Natural killer cell (primary cell): ENCODE measurements around the gene MKX. TPM values are rescaled to one million over a fixed set of nuclear protein-coding genes. Genes with fewer than 3 reads are reported as not detected.

ENCODE experiments used
- ATAC-seq, 3 donors: fragments of 150-1000 bp in 2 of 3; fragments of 200-7000 bp in 1 of 3; cut with Tn5 transposase; 1 replicate in 1 of 3; 2 replicates in 2 of 3; pipeline ENCODE4 v1.10.0; 2021; ENCODE audit warnings: mild to moderate bottlenecking in 2 of 3, moderate library complexity in 2 of 3
- DNase-seq, 2 donors: peaks; one replicate each; pipeline versions ENCODE4 v3.0.0 to v3.0.0-alpha.2; 2013 to 2021; ENCODE audit warnings: mixed read lengths in 1 of 2
- H3K27ac ChIP-seq: one replicate; pipeline ENCODE4 v1.5.1; 2013; ENCODE audit warnings: mild to moderate bottlenecking, low read length
- H3K27me3 ChIP-seq: one replicate; pipeline ENCODE4 v1.6.1; 2013; ENCODE audit warnings: low read length; ENCODE audit not compliant: control insufficient read depth, insufficient read depth
- H3K36me3 ChIP-seq: one replicate; pipeline ENCODE4 v1.6.1; 2013; ENCODE audit warnings: low read length; ENCODE audit not compliant: control insufficient read depth, insufficient read depth
- H3K4me1 ChIP-seq: one replicate; pipeline ENCODE4 v1.6.1; 2013; ENCODE audit warnings: low read length; ENCODE audit not compliant: control insufficient read depth, insufficient read depth
- H3K4me3 ChIP-seq: one replicate; pipeline ENCODE4 v1.5.1; 2013; ENCODE audit warnings: low read length
- H3K9me3 ChIP-seq: one replicate; pipeline ENCODE4 v1.6.1; 2013; ENCODE audit warnings: low read length; ENCODE audit not compliant: control insufficient read depth, insufficient read depth
- H3K27ac Mint-ChIP-seq, 2 donors: one replicate each; pipeline ENCODE4 v1.8.0; 2022; ENCODE audit warnings: mild to moderate bottlenecking in 2 of 2, mixed read lengths in 2 of 2, moderate library complexity in 1 of 2
- H3K27me3 Mint-ChIP-seq, 2 donors: one replicate each; pipeline ENCODE4 v1.8.0; 2022; ENCODE audit warnings: low read depth in 2 of 2, mixed read lengths in 2 of 2
- H3K36me3 Mint-ChIP-seq: one replicate; pipeline ENCODE4 v1.8.0; 2022; ENCODE audit warnings: mixed read lengths
- H3K4me1 Mint-ChIP-seq, 2 donors: one replicate each; pipeline ENCODE4 v1.8.0; 2022; ENCODE audit warnings: mixed read lengths in 2 of 2
- H3K4me3 Mint-ChIP-seq: one replicate; pipeline ENCODE4 v1.8.0; 2022; ENCODE audit warnings: mild to moderate bottlenecking, moderate library complexity, mixed read lengths
- H3K9me3 Mint-ChIP-seq, 2 donors: one replicate each; pipeline ENCODE4 v1.8.0; 2022; ENCODE audit warnings: mixed read lengths in 2 of 2
- CTCF ChIP-seq: fragments of 200-600 bp; IDR thresholded peaks from one replicate; pipeline ENCODE4 v1.8.0; 2022; ENCODE audit warnings: antibody characterized with exemption
- WGBS: methylation state at CpG from one replicate; pipeline ENCODE4 v1.1.7; 2013; ENCODE audit warnings: missing lambda C conversion rate; ENCODE audit not compliant: insufficient coverage; 5-methylcytosine and 5-hydroxymethylcytosine counted together
- intact Hi-C: fragments of 100-400 bp; cut with micrococcal nuclease; formaldehyde crosslinking; loops from one replicate; pipeline ENCODE4 v1.14.2; 2022
- total RNA-seq, 4 donors: library from RNA; stranded (reverse); fragments of 120-200 nt in 1 of 4; gene quantifications; one replicate each; pipeline versions ENCODE4 v1.2.3 to v1.2.4, GENCODE V29; 2013 to 2022

Gene MKX
- total RNA-seq, result not detected
- total RNA-seq (2013), result not detected

- TF ChIP-seq CTCF, result no peak
- peaks cover 19 to 21% of the 10 kb centered on the region in 2 donors for H3K4me1 Mint-ChIP-seq
- Histone ChIP-seq H3K27me3 (peaks cover 55% of the 10 kb centered on the region), H3K36me3 (no peaks in the 10 kb centered on the region), H3K4me3 (no peak within 1 kb of the TSS), H3K27ac (no peak within 1 kb of the TSS), H3K9me3 (no peaks in the 10 kb centered on the region), H3K4me1 (peaks cover 47% of the 10 kb centered on the region)
- 3% methylated on average over 69 of the region's 69 CpGs for WGBS
- intact Hi-C loops, result no loop called here
- ATAC-seq (no peak), DNase-seq (peak in 1 of 2 donors; percentile 53)
- H3K4me3 Mint-ChIP-seq, result peak within 1 kb of the TSS; percentile 85
- peak within 1 kb of the TSS in 1 of 2 donors; percentile 63 for H3K27ac Mint-ChIP-seq
- peaks cover 60 to 67% of the 10 kb centered on the region in 2 donors for H3K27me3 Mint-ChIP-seq
- H3K36me3 Mint-ChIP-seq, result no peaks in the 10 kb centered on the region
- no peaks in the 10 kb centered on the region for H3K9me3 Mint-ChIP-seq
Measured at GRCh38 chr10:27745732-27746396, at the start of gene MKX. MKX (minus strand) TSS chr10:27745819; CDS start chr10:27743415, 2,404 bp downstream.

- no peaks in the 10 kb centered on the region for H3K9me3 Mint-ChIP-seq
Measured at GRCh38 chr10:27794157-27794556, 48.5 kb upstream of the MKX start.

GRCh38 chr10:27792216-27792615, 46.6 kb upstream of the MKX start:
- no peak overlapping the region for H3K27ac ChIP-seq
- no peaks in the 10 kb centered on the region for H3K4me1 ChIP-seq
- H3K36me3 ChIP-seq, result no peaks in the 10 kb centered on the region
- no peak for TF ChIP-seq CTCF
- no peaks in the 10 kb centered on the region for H3K4me1 Mint-ChIP-seq
- H3K4me3 ChIP-seq, result no peak overlapping the region
- no peaks in the 10 kb centered on the region for H3K36me3 Mint-ChIP-seq
- WGBS, result 83% methylated on average over 2 of the region's 2 CpGs
- H3K27me3 ChIP-seq, result no peaks in the 10 kb centered on the region
- DNase-seq, result no peak
- H3K27me3 Mint-ChIP-seq, result peaks cover 24 to 29% of the 10 kb centered on the region in 2 donors
- H3K9me3 ChIP-seq, result no peaks in the 10 kb centered on the region
- no peak overlapping the region for H3K4me3 Mint-ChIP-seq
- ATAC-seq, result no peak
- intact Hi-C loops, result no loop called here
- no peak overlapping the region for H3K27ac Mint-ChIP-seq
- no peaks in the 10 kb centered on the region for H3K9me3 Mint-ChIP-seq

More at GRCh38 chr10:27794157-27794556, 48.5 kb upstream of the MKX start:
- peaks cover 23 to 25% of the 10 kb centered on the region in 2 donors for H3K27me3 Mint-ChIP-seq
- H3K27ac Mint-ChIP-seq, result no peak overlapping the region
- H3K9me3 ChIP-seq, result no peaks in the 10 kb centered on the region
- H3K4me1 ChIP-seq, result no peaks in the 10 kb centered on the region
- ATAC-seq (no peak), DNase-seq (no peak)
- H3K27ac ChIP-seq, result no peak overlapping the region
- no peaks in the 10 kb centered on the region for H3K27me3 ChIP-seq
- H3K4me3 Mint-ChIP-seq, result no peak overlapping the region
- no peaks in the 10 kb centered on the region for H3K36me3 Mint-ChIP-seq
- WGBS, result no CpG with 5 or more reads among the region's 1 CpG
- TF ChIP-seq CTCF, result no peak
- H3K4me3 ChIP-seq, result no peak overlapping the region
- H3K36me3 ChIP-seq, result no peaks in the 10 kb centered on the region
- H3K4me1 Mint-ChIP-seq, result no peaks in the 10 kb centered on the region
- intact Hi-C loops, result no loop called here

- no peak overlapping the region for H3K4me3 ChIP-seq
- H3K4me3 Mint-ChIP-seq, result no peak overlapping the region
- H3K27ac Mint-ChIP-seq, result no peak overlapping the region
- intact Hi-C loops, result no loop called here
- no peak overlapping the region for H3K27ac ChIP-seq
- no peak for TF ChIP-seq CTCF
- no peaks in the 10 kb centered on the region for H3K9me3 ChIP-seq
- no peaks in the 10 kb centered on the region for H3K9me3 Mint-ChIP-seq
- 89% methylated on average over 2 of the region's 2 CpGs for WGBS
- H3K27me3 Mint-ChIP-seq, result peaks cover 27 to 36% of the 10 kb centered on the region in 2 donors
- H3K36me3 Mint-ChIP-seq, result peaks cover 6% of the 10 kb centered on the region
- DNase-seq, result no peak
- no peak for ATAC-seq
- no peaks in the 10 kb centered on the region for H3K4me1 Mint-ChIP-seq
- no peaks in the 10 kb centered on the region for H3K4me1 ChIP-seq
- no peaks in the 10 kb centered on the region for H3K36me3 ChIP-seq
- no peaks in the 10 kb centered on the region for H3K27me3 ChIP-seq
Measured at GRCh38 chr10:27784272-27784671, 38.7 kb upstream of the MKX start.
